Hindlimb muscle (tissue), 1 donor: ENCODE results near the gene ADPRHL1. TPM values are rescaled to one million over a fixed set of nuclear protein-coding genes. Genes with fewer than 3 reads are reported as not detected.

ENCODE experiments used
- polyA plus RNA-seq: library from polyadenylated mRNA; unstranded; fragments of 120-200 nt; gene quantifications from one replicate; pipeline ENCODE4 v1.2.1, GENCODE V29; 2013; ENCODE audit not compliant: insufficient read length

ADPRHL1 gene
- polyA plus RNA-seq, 1 donor = 263 TPM

Other genes starting within 250 kb of the ADPRHL1 start
- gene PCID2, start 244.8 kb downstream of the ADPRHL1 start, polyA plus RNA-seq = 37.6 TPM
- 72.9 TPM for gene CUL4A, start 243.9 kb downstream of the ADPRHL1 start, polyA plus RNA-seq
- 89.0 TPM for gene LAMP1, start 156.2 kb downstream of the ADPRHL1 start, polyA plus RNA-seq
- 3.7 TPM for gene GRTP1, start 89.4 kb downstream of the ADPRHL1 start, polyA plus RNA-seq
- gene DCUN1D2, start 37.2 kb upstream of the ADPRHL1 start, polyA plus RNA-seq = 19.5 TPM
- gene TFDP1, start 131.3 kb upstream of the ADPRHL1 start, polyA plus RNA-seq = 55.5 TPM
- gene ATP4B, start 204.7 kb upstream of the ADPRHL1 start, polyA plus RNA-seq = not detected
- gene GRK1, start 213.7 kb upstream of the ADPRHL1 start, polyA plus RNA-seq = 0.34 TPM